NAMALWA (cell line): ENCODE results near the gene PMEPA1.

Experiments used
- DNase-seq: peaks from one replicate; pipeline ENCODE4 v3.0.0-alpha.2; 2015; ENCODE audit warnings: low spot score

PMEPA1 gene

GRCh38 chr20:57676589-57677583 lies 32.9 kb downstream of the PMEPA1 start:
- no peak for DNase-seq

- DNase-seq: no peak
Observed at GRCh38 chr20:57675773-57676172, 34.0 kb downstream of the PMEPA1 start.

GRCh38 chr20:57672953-57673575 lies 36.8 kb downstream of the PMEPA1 start:
- DNase-seq: no peak

GRCh38 chr20:57672164-57672563 lies 37.7 kb downstream of the PMEPA1 start:
- DNase-seq: no peak

- DNase-seq: no peak
Observed at GRCh38 chr20:57671662-57672061, 38.2 kb downstream of the PMEPA1 start.

DNA sequence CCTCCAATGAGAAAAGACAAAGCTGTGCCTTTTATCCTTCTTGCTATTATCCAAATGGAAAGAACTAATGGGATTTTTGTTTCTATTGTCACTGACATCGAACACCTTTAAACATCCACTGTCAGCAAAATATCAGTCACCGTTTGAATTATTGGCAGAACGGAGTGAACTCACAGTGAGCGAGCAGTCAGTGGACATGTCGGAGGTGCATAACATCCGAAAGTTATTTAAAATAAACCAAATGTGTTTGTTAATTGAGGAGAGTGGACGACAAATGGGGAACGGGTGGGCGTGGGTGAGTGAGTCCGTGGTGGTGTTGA lies 38.8 kb downstream of the PMEPA1 start:
- DNase-seq: no peak

- no peak for DNase-seq
Observed at GRCh38 chr20:57670288-57671071, 39.3 kb downstream of the PMEPA1 start.

DNA sequence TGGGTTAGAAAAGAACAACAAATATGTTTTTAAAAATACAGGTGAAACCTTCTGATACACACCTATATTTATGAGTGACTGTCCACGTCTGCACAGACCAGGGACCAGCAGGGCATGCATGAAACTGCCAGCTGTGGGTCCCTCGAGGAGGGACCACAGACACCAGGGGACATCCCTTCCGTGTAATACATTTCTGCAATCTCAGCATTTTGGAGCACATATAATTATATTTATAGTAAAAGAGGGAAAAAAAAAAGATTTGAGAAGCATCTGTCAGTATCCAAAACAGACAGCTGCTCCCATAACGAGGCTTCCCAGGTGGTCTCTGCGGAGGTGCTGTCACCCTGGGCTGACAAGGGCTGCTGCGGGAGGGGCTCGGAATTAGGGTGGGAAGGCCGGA lies 40.2 kb downstream of the PMEPA1 start:
- no peak for DNase-seq

DNA sequence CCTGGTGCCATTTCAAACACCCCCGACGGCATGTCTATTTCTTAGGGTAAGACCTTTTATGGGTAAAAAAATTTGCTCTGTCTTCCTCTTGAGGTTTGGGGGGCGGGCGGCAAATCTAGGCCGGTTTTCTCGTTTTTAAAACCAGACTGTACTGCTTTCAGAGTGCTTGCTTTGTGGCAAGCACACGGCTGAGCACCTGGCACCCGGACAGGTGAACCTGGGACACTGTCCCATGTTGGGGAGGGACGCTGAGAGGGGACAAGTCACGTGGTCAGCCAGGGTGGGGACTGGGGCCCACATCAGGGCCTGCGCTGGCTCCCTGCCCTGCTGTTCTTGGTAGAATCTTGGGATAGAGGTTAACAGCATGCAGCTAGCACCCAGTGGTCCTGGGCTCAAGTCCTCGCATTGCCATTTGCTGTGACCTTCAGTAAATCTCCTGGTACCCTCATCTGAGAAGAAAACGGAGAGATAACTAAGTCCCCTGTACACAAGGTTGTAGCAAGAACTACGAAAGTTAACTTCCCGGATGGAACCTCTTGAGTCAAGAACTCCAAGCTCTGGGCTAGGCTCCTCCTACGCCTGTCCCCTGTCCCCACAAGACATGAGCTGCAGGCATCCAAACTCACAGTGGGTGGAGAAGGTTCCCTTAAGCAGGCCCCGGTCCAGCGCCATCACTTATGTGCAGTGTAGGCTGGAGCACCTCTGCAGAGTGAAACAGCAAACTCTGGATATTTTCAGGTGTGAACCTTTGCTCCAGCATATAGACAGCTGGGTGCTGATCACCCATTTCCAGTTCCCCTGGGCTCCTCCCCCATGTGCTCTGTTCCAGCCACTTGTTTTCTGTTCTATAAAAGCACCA lies 41.7 kb downstream of the PMEPA1 start:
- no peak for DNase-seq

GRCh38 chr20:57667388-57667787 lies 42.4 kb downstream of the PMEPA1 start:
- DNase-seq: no peak

GRCh38 chr20:57666834-57667157 lies 43.0 kb downstream of the PMEPA1 start:
- no peak for DNase-seq

DNA sequence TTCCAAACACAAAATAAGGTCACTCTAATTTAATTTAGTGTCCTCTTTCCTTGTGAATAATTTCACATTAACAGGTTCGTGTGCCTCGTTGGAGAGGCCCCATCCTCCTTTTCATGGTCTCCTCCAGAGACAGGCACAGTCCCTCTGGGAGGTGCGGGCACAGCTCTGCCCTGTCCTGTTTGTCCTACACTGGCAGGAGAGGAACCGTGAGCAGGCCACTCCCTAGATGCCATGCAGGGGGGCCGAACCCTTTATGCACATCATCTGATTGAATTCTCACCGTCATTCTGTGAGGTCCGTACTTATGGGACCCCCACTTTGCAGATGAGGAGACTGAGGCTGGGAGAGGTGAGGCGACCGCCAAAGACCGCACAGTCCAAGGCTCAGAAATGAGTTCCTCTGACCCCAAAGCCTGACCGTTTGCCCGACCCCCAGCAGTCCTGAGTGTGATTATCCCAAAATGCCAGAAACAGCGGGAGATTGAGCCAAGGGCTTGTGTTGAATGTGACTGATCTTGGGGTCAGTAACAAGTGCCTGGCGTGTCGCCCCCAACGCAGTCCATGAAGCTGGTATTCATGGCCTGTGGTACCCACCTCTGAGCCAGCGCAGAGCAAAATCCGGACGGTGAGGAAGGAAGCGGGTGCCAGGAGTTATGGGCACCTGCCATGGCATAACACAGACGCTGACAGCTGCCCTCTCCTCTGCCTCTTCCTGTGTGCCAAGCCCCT lies 43.5 kb downstream of the PMEPA1 start:
- DNase-seq: no peak

- no peak for DNase-seq
Observed at GRCh38 chr20:57665589-57665971, 44.2 kb downstream of the PMEPA1 start.

DNA sequence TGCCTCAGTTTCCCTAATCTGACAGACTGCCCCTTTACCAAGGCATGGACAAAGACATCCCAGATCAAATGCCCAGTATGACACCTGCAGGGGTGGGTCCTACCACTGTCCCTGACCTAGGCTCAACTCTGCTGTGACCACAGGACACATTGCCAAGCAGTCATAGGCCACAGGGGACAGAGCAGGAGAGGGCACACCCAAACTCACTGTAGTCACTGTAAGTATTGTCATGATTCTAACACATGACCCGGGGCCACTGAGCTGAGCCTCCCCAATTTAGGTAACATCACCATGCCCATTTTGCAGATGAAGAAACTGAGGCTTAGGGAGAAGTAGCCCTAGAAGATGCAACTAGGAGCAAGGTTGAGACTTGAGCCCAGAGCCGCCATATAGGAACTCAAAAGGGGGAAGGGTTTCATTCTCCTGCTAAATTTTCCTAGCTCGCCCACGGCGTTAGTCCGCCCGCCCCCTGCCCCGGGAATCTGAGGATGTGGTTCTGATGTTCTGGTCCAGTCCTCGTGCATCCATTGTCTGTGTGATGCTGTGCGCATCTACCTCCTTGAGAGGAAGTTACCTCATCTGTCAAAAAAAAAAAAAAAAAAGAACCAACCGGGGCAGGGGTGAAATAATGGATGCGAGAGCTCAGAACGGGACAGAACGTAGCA lies 44.8 kb downstream of the PMEPA1 start:
- DNase-seq: no peak

DNA sequence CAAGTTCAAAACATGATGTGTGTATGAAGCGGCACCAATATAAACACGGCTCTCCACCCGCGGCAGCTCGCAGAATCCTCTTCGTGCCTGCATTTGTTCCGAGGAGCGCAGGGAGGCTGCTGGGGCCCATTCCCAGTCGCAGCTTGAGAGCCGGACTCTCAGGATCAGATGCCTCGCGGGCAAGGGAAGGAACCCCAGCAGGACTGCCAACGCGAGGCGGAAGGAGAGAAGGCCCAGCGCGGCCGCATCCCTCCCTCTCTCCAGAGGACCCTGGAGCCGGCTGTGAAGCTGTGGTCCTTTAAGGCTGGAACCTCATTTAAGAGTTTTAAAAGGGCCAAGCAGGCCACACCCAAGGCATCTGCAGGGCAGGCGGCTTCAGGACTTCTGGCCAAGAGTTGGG lies 45.3 kb downstream of the PMEPA1 start:
- DNase-seq: no peak

DNA sequence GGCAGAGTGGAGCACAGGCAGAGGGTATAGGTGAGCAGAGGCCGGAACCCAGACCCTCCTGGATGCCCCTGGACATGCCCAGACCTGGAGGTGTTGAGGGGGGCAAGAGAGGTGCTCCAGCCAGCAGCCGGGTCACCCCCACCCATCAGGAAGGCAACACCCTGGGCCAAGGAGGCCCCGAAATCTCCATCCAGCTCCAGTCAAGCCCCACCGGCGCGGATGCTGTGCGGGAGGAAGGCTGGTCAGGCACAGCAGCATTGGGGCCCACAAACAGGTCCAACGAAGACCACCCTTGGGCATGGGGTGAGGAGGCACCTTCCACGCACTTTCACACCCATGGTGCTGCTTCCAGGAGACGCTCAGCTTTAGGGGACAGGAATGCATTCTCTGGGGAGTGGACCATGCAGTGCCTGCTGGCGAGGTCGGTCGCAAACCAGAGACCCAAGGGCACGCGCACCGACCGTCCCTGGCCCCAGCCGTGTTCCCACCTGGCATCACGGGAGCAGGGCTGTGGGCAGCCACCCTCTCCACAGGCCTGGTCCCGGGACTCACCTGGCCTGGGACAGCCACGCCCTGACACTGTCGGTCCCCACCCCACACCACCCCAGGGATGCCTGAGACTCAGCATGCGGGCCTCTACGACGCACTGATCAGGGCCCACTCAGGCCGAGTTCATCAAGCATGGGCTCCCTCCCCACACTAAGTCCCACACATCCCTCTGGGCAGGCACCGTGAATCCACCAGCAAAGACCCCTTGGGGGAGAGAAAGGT lies 45.9 kb downstream of the PMEPA1 start:
- no peak for DNase-seq

- DNase-seq: no peak
Observed at GRCh38 chr20:57663241-57663640, 46.6 kb downstream of the PMEPA1 start.

GRCh38 chr20:57662456-57663240 lies 47.2 kb downstream of the PMEPA1 start:
- no peak for DNase-seq
